Astrocyte (in vitro differentiated cells and primary cell): Measurements from ENCODE around the gene ABCC1. TPM values are rescaled to one million over a fixed set of nuclear protein-coding genes. Genes with fewer than 3 reads are reported as not detected.

Experiments
- DNase-seq: peaks from one replicate; pipeline ENCODE4 v3.0.0-alpha.2; 2010; ENCODE audit warnings: low read depth
- FAIRE-seq: peaks from 2 replicates; lab custom pipeline; 2011; peaks lifted over from hg19 to GRCh38; lab: Jason Lieb, UNC
- H2AFZ ChIP-seq: 2 replicates; pipeline ENCODE4 v1.6.0; 2012; ENCODE audit warnings: low read depth, low read length, inconsistent platforms
- H3K27ac ChIP-seq: 2 replicates; pipeline ENCODE4 v1.5.1; 2011; ENCODE audit warnings: low read depth, low read length, inconsistent platforms
- H3K27me3 ChIP-seq: 2 replicates; pipeline ENCODE4 v1.6.0; 2011; ENCODE audit warnings: low read length, inconsistent platforms; ENCODE audit not compliant: insufficient read depth
- H3K36me3 ChIP-seq: 2 replicates; pipeline ENCODE4 v1.5.1; 2011; ENCODE audit warnings: low read length, inconsistent platforms; ENCODE audit not compliant: insufficient read depth
- H3K4me1 ChIP-seq: 2 replicates; pipeline ENCODE4 v1.5.1; 2011; ENCODE audit warnings: low read length, inconsistent platforms; ENCODE audit not compliant: insufficient read depth
- H3K4me2 ChIP-seq: 2 replicates; pipeline ENCODE4 v1.6.0; 2012; ENCODE audit warnings: low read length, inconsistent platforms
- H3K4me3 ChIP-seq: 2 replicates; pipeline ENCODE4 v1.5.1; 2011; ENCODE audit warnings: low read depth, mild to moderate bottlenecking, low read length, inconsistent platforms; ENCODE audit not compliant: insufficient read depth
- H3K79me2 ChIP-seq: 2 replicates; pipeline ENCODE4 v1.6.0; 2012; ENCODE audit warnings: mild to moderate bottlenecking, low read length, inconsistent platforms; ENCODE audit not compliant: insufficient read depth
- H3K9ac ChIP-seq: 2 replicates; pipeline ENCODE4 v1.6.0; 2012; ENCODE audit warnings: mild to moderate bottlenecking, low read length, inconsistent platforms
- H3K9me3 ChIP-seq: 2 replicates; pipeline ENCODE4 v1.5.1; 2012; ENCODE audit warnings: low read depth, mild to moderate bottlenecking, low read length, inconsistent platforms; ENCODE audit not compliant: insufficient read depth
- H4K20me1 ChIP-seq: 2 replicates; pipeline ENCODE4 v1.6.0; 2012; ENCODE audit warnings: low read length, inconsistent platforms; ENCODE audit not compliant: insufficient read depth
- H3K27ac Mint-ChIP-seq: one replicate; pipeline ENCODE4 v1.8.0; 2021; ENCODE audit warnings: mild to moderate bottlenecking, mixed read lengths; ENCODE audit not compliant: unreplicated experiment
- H3K27me3 Mint-ChIP-seq: one replicate; pipeline ENCODE4 v1.8.0; 2021; ENCODE audit warnings: low read depth, mixed read lengths; ENCODE audit not compliant: unreplicated experiment
- H3K36me3 Mint-ChIP-seq: one replicate; pipeline ENCODE4 v1.8.0; 2021; ENCODE audit warnings: low read depth, mixed read lengths; ENCODE audit not compliant: unreplicated experiment
- H3K4me1 Mint-ChIP-seq: one replicate; pipeline ENCODE4 v1.8.0; 2021; ENCODE audit warnings: low read depth, mixed read lengths; ENCODE audit not compliant: unreplicated experiment
- H3K4me3 Mint-ChIP-seq: one replicate; pipeline ENCODE4 v1.8.0; 2021; ENCODE audit warnings: mild to moderate bottlenecking, moderate library complexity, mixed read lengths; ENCODE audit not compliant: unreplicated experiment
- H3K9me3 Mint-ChIP-seq: one replicate; pipeline ENCODE4 v1.8.0; 2021; ENCODE audit warnings: mild to moderate bottlenecking, mixed read lengths; ENCODE audit not compliant: unreplicated experiment
- CTCF ChIP-seq: IDR thresholded peaks from 2 replicates; pipeline ENCODE4 v1.5.1; 2011; ENCODE audit warnings: low read depth, mild to moderate bottlenecking, inconsistent platforms, low read length, moderate library complexity; ENCODE audit not compliant: insufficient read depth
- EZH2 ChIP-seq: IDR thresholded peaks from 2 replicates; pipeline ENCODE4 v1.6.1; 2012; ENCODE audit warnings: mild to moderate bottlenecking, low read length, inconsistent platforms; ENCODE audit not compliant: insufficient read depth
- total RNA-seq: library from RNA; stranded (reverse); gene quantifications from 2 replicates; pipeline ENCODE4 v1.2.1, GENCODE V29; 2021

Gene ABCC1
- total RNA-seq, 1 donor from 2014 or later: 42.1 TPM

- H3K4me1 ChIP-seq: peaks cover 53% of the 10 kb centered on the region
- FAIRE-seq (no peak), DNase-seq (peak; percentile 94)
- H3K4me2 ChIP-seq: peak overlapping the region; percentile 55
- no peaks in the 10 kb centered on the region for H3K36me3 ChIP-seq
- no peak overlapping the region for H2AFZ ChIP-seq
- TF ChIP-seq EZH2 (no peak), CTCF (no peak)
- peaks cover 3% of the 10 kb centered on the region for H3K36me3 Mint-ChIP-seq
- H3K79me2 ChIP-seq: peaks cover 46% of the 10 kb centered on the region
- no peak overlapping the region for H3K4me3 Mint-ChIP-seq
- H3K27me3 Mint-ChIP-seq: no peaks in the 10 kb centered on the region
- peaks cover 27% of the 10 kb centered on the region for H4K20me1 ChIP-seq
- no peaks in the 10 kb centered on the region for H3K27me3 ChIP-seq
- peak overlapping the region; percentile 78 for H3K27ac ChIP-seq
- no peak overlapping the region for H3K27ac Mint-ChIP-seq
- peaks cover 38% of the 10 kb centered on the region for H3K4me1 Mint-ChIP-seq
- H3K4me3 ChIP-seq: no peak overlapping the region
- H3K9me3 Mint-ChIP-seq: no peaks in the 10 kb centered on the region
- H3K9ac ChIP-seq: peak overlapping the region; percentile 54
- H3K9me3 ChIP-seq: no peaks in the 10 kb centered on the region
Observed at GRCh38 chr16:15993946-15994665, 44.7 kb downstream of the ABCC1 start.

- peaks cover 5% of the 10 kb centered on the region for H4K20me1 ChIP-seq
- H3K4me3 ChIP-seq: no peak overlapping the region
- no peaks in the 10 kb centered on the region for H3K9me3 ChIP-seq
- H2AFZ ChIP-seq: no peak overlapping the region
- peaks cover 39% of the 10 kb centered on the region for H3K4me1 ChIP-seq
- peaks cover 44% of the 10 kb centered on the region for H3K79me2 ChIP-seq
- H3K36me3 Mint-ChIP-seq: peaks cover 6% of the 10 kb centered on the region
- FAIRE-seq: no peak
- no peaks in the 10 kb centered on the region for H3K27me3 ChIP-seq
- H3K27me3 Mint-ChIP-seq: no peaks in the 10 kb centered on the region
- peak overlapping the region; percentile 99 for H3K27ac Mint-ChIP-seq
- TF ChIP-seq EZH2 (no peak), CTCF (no peak)
- H3K9ac ChIP-seq: peak overlapping the region; percentile 14
- H3K36me3 ChIP-seq: no peaks in the 10 kb centered on the region
- H3K4me3 Mint-ChIP-seq: peak overlapping the region; percentile 73
- H3K4me1 Mint-ChIP-seq: peaks cover 31% of the 10 kb centered on the region
- peak overlapping the region; percentile 35 for H3K4me2 ChIP-seq
- H3K27ac ChIP-seq: peak overlapping the region; percentile 60
- peak; percentile 88 for DNase-seq
- H3K9me3 Mint-ChIP-seq: no peaks in the 10 kb centered on the region
Observed at GRCh38 chr16:15996432-15997109, 47.2 kb downstream of the ABCC1 start.
